ENCODE results near the gene KCNK6. TPM values are rescaled to one million over a fixed set of nuclear protein-coding genes. Genes with fewer than 3 reads are reported as not detected.

KCNK6 gene
- total and polyA plus RNA-seq, 10 of the 15 experiments (the other 5 are each of a cell fraction or from before 2014, with no cell fraction given) = 0.04 to 1.4 (median 1.1) TPM

- no peak for TF ChIP-seq PRDM15 (CRISPR knock-in tag; IDR thresholded peaks at IDR 0.05)
- TF ChIP-seq KAT2A (conservative IDR thresholded peaks at IDR 0.05; ENCODE audit: control insufficient read depth, low read depth, low read length) = no peak
- no peak for TF ChIP-seq YBX1 (IDR thresholded peaks at IDR 0.05)
- TF ChIP-seq RBBP5 (conservative IDR thresholded peaks at IDR 0.05) = no peak
- TF ChIP-seq HCFC1 (IDR thresholded peaks at IDR 0.05; ENCODE audit: low read length) = no peak
- TF ChIP-seq BCL11A (IDR thresholded peaks at IDR 0.05; ENCODE audit: low read depth, low read length) = no peak
- no peak for TF ChIP-seq NFIC (IDR thresholded peaks at IDR 0.05; ENCODE audit: low read depth, low read length)
- no peak for TF ChIP-seq NBN (IDR thresholded peaks at IDR 0.05)
Measured at GRCh38 chr19:38320969-38321339, 1.3 kb downstream of the KCNK6 start (continued).

DNA sequence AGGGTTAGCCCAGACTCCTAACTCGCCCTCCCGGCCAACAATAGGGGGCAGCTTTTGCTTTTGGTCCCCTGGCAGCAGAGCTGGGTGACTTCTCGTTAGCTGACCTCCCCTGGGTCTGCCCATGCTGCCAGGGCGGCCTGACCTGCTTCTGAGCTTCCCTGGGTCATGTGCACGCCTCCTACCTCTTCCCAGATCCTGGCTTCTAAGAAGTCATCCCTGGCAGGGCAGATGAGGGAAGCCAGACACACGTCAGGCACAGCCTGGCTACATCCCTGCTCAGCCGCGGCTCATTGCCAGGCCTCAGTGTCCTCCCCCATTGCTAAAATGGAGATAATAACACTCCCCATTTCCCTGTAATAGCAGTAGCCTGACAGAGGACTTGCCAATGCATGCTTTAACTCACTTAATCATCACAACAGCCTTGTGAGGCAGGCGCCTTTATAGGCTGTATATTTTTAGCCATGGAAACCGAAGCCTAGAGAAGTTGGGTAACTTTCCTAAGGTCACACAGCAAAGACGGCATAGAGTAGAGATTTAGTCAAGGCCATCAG, 2.1 kb downstream of the KCNK6 start:
- in situ Hi-C loops (cut with MboI) = no loop called here
- SMC1A ChIA-PET (ENCODE audit: uncharacterized antibody, unreplicated experiment) = no interaction called here
- ATAC-seq (no peak), DNase-seq (ENCODE audit: low read depth, low spot score) (no peak), FAIRE-seq (no peak)
- no TSS peak for BruUV-seq (replicated peaks)
- Histone ChIP-seq H2AFZ (ENCODE audit: control insufficient read depth, low read depth, low read length) (no peak overlapping the region), H4K20me1 (ENCODE audit: control insufficient read depth, insufficient read depth) (no peaks in the 10 kb centered on the region), H3K27me3 (replicated peaks in 1 of 2; ENCODE audit: control insufficient read depth in 2 of 2, insufficient read depth in 2 of 2, low read length in 1 of 2) (no peaks in the 10 kb centered on the region; a peak in 2 of 4 replicates), H3K79me2 (ENCODE audit: control insufficient read depth, insufficient read depth, low read length) (no peaks in the 10 kb centered on the region), H3K4me1 (ENCODE audit: control insufficient read depth, insufficient read depth, low read length) (no peaks in the 10 kb centered on the region), H3K9me3 (replicated peaks; ENCODE audit: control insufficient read depth, insufficient read depth, low read length) (no peaks in the 10 kb centered on the region), H3K36me3 (ENCODE audit: control insufficient read depth in 2 of 2, insufficient read depth in 2 of 2, low read length in 1 of 2) (no peaks in the 10 kb centered on the region), H3K4me3 (no peak overlapping the region), H3K4me2 (ENCODE audit: control insufficient read depth, insufficient read depth) (no peak overlapping the region), H3K27ac (ENCODE audit: control insufficient read depth, insufficient read depth) (no peak overlapping the region), H3K9ac (ENCODE audit: control insufficient read depth, insufficient read depth, low read length) (no peak overlapping the region)
- intact Hi-C loops (cut with micrococcal nuclease; ENCODE audit: unreplicated experiment) = no loop called here
- CTCF ChIA-PET = interaction anchor here (1.2 kb wide), 1 partner anchor 14 kb away, joined by 3 read pairs; the partner anchor contains the start of gene CATSPERG
- RAD21 ChIA-PET (ENCODE audit: unreplicated experiment) = no interaction called here
- POLR2A ChIA-PET = no interaction called here
- WGBS (ENCODE audit: insufficient coverage, insufficient replicate concordance, low lambda C conversion rate, missing lambda C conversion rate) = 79% methylated on average over 10 of the region's 11 CpGs
- TF ChIP-seq, protein P1, sequence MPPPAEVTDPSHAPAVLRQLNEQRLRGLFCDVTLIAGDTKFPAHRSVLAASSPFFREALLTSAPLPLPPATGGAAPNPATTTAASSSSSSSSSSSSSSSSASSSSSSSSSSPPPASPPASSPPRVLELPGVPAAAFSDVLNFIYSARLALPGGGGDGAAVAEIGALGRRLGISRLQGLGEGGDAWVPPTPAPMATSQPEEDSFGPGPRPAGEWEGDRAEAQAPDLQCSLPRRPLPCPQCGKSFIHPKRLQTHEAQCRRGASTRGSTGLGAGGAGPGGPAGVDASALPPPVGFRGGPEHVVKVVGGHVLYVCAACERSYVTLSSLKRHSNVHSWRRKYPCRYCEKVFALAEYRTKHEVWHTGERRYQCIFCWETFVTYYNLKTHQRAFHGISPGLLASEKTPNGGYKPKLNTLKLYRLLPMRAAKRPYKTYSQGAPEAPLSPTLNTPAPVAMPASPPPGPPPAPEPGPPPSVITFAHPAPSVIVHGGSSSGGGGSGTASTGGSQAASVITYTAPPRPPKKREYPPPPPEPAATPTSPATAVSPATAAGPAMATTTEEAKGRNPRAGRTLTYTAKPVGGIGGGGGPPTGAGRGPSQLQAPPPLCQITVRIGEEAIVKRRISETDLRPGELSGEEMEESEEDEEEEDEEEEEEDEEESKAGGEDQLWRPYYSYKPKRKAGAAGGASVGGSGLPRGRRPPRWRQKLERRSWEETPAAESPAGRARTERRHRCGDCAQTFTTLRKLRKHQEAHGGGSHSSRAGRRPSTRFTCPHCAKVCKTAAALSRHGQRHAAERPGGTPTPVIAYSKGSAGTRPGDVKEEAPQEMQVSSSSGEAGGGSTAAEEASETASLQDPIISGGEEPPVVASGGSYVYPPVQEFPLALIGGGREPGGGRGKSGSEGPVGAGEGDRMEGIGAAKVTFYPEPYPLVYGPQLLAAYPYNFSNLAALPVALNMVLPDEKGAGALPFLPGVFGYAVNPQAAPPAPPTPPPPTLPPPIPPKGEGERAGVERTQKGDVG (CRISPR knock-in tag; IDR thresholded peaks at IDR 0.05) = no peak
- TF ChIP-seq IRF5 (IDR thresholded peaks at IDR 0.05; ENCODE audit: borderline replicate concordance) (no peak), PRDM15 (CRISPR knock-in tag; IDR thresholded peaks at IDR 0.05) (no peak), BRCA1 (IDR thresholded peaks at IDR 0.05; ENCODE audit: low read depth, low read length) (no peak), STAT1 (conservative IDR thresholded peaks at IDR 0.05) (no peak)
